Fibroblast of lung (primary cell): ENCODE measurements around the gene KIF11. TPM values are rescaled to one million over a fixed set of nuclear protein-coding genes. Genes with fewer than 3 reads are reported as not detected.

Experiments used
- DNase-seq, 2 donors: peaks; one replicate each; pipeline versions ENCODE4 v3.0.0 to v3.0.0-alpha.2; 2010; ENCODE audit warnings: low read depth in 2 of 2
- H2AFZ ChIP-seq: 2 replicates; pipeline ENCODE4 v1.5.1; 2012; ENCODE audit warnings: low read length, control low read depth, inconsistent platforms
- H3K27ac ChIP-seq: 2 replicates; pipeline ENCODE4 v1.5.1; 2011; ENCODE audit warnings: low read length, control low read depth; ENCODE audit not compliant: insufficient read depth
- H3K27me3 ChIP-seq: 2 replicates; pipeline ENCODE4 v1.5.1; 2011; ENCODE audit warnings: mild to moderate bottlenecking, low read length; ENCODE audit not compliant: control insufficient read depth, insufficient read depth
- H3K36me3 ChIP-seq: 2 replicates; pipeline ENCODE4 v1.5.1; 2011; ENCODE audit warnings: low read length; ENCODE audit not compliant: control insufficient read depth, insufficient read depth
- H3K4me1 ChIP-seq: 2 replicates; pipeline ENCODE4 v1.5.1; 2011; ENCODE audit warnings: low read length; ENCODE audit not compliant: control insufficient read depth, insufficient read depth; ENCODE audit errors: extremely low read depth
- H3K4me2 ChIP-seq: 2 replicates; pipeline ENCODE4 v1.5.1; 2011; ENCODE audit warnings: low read length, control low read depth; ENCODE audit not compliant: insufficient read depth; ENCODE audit errors: extremely low read depth
- H3K4me3 ChIP-seq, 4 experiments: fragments of 200-600 bp in 1 of 4; sonication (generic) in 1 of 4; replicated peaks in 1 of 4; 2 replicates each; pipeline ENCODE4 v1.5.1; 2011 to 2016; ENCODE audit warnings: low read length in 4 of 4, low read depth in 3 of 4, mild to moderate bottlenecking in 3 of 4, control low read depth in 2 of 4, inconsistent platforms in 1 of 4, mixed read lengths in 1 of 4; ENCODE audit not compliant: insufficient read depth in 1 of 4; ENCODE audit errors: control extremely low read depth in 1 of 4
- H3K79me2 ChIP-seq: 2 replicates; pipeline ENCODE4 v1.5.1; 2012; ENCODE audit warnings: mild to moderate bottlenecking, low read length, inconsistent platforms; ENCODE audit not compliant: control insufficient read depth, insufficient read depth
- H3K9ac ChIP-seq: 2 replicates; pipeline ENCODE4 v1.5.1; 2011; ENCODE audit warnings: mild to moderate bottlenecking, low read length, control low read depth; ENCODE audit not compliant: insufficient read depth
- H3K9me3 ChIP-seq: 2 replicates; pipeline ENCODE4 v1.5.1; 2012; ENCODE audit warnings: low read depth, low read length; ENCODE audit not compliant: control insufficient read depth, insufficient read depth
- H4K20me1 ChIP-seq: 2 replicates; pipeline ENCODE4 v1.5.1; 2011; ENCODE audit warnings: low read length; ENCODE audit not compliant: control insufficient read depth, insufficient read depth; ENCODE audit errors: extremely low read depth
- EZH2 ChIP-seq: IDR thresholded peaks from 2 replicates; pipeline ENCODE4 v1.5.1; 2012; ENCODE audit warnings: low read length, control low read depth, mild to moderate bottlenecking; ENCODE audit errors: missing control alignments
- polyA plus RNA-seq, 2 donors: library from polyadenylated mRNA; depleted of rRNA in 1 of 2; stranded (reverse) in 1 of 2; unstranded in 1 of 2; fragments of >200 nt; gene quantifications; 2 replicates each; pipeline ENCODE4 v1.2.1, GENCODE V29; 2011 to 2012; ENCODE audit warnings: missing spikeins in 1 of 2
- total RNA-seq: library from RNA; depleted of rRNA; stranded (reverse); fragments of >200 nt; gene quantifications from 2 replicates; pipeline ENCODE4 v1.2.1, GENCODE V29; 2014
- TF ChIP-seq, protein P1 (sequence below), 2 donors: IDR thresholded peaks in 1 of 2; conservative IDR thresholded peaks in 1 of 2; 1 replicate in 1 of 2; 2 replicates in 1 of 2; pipeline ENCODE4 v1.5.1; 2011 to 2012; ENCODE audit warnings: low read length in 2 of 2, control low read depth in 1 of 2, inconsistent platforms in 1 of 2, low read depth in 1 of 2, mild to moderate bottlenecking in 1 of 2

KIF11 gene
- total and polyA plus RNA-seq, 2 donors (not counting 1 experiment from before 2014, with no cell fraction given), result 7.5 to 8.9 TPM

DNA sequence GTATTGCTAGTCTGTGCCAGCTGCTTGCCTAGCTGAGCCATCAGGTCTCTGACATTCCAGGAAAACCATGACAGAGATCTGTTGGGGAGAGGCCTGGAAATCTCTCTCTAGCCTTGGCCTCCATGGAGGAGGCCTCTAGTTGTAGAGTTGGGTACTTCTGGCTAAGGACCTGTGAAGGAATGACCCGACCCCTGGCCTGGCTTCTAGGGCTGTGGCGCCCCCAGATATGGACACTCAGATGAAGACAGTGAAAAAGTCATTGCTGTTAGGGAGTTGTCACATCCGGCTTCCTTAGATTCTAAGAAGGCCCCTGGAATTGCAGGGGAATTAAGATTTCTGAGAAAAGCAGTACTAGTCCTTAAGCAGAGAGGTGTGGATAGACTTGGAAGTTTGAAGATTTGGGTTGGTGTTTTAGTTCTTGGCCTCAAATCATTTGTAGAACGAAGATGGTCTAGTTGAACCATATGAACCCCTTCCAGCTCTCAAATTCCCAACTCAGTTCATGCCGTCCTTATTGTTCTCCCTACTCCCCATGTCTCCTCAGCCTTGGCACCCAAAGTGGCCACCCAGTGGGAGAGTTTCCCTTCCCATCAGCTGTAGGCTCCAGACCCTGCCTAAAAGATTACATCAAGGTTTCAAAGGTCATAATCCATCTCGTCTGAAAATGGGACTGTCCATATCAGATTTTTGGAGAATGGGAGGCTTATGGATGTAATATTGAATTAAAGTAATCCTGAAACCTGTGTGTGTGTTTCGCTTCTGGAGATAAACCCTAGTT is 103.9 kb downstream of the KIF11 start:
- Histone ChIP-seq H3K79me2 (peaks cover 3% of the 10 kb centered on the region), H3K36me3 (no peaks in the 10 kb centered on the region), H3K9me3 (no peaks in the 10 kb centered on the region), H3K4me1 (peaks cover 3% of the 10 kb centered on the region), H3K4me3 (peak overlapping the region in 1 of 4 experiments; percentile 37), H3K27ac (no peak overlapping the region), H2AFZ (no peak overlapping the region), H3K4me2 (no peak overlapping the region), H4K20me1 (no peaks in the 10 kb centered on the region), H3K27me3 (no peaks in the 10 kb centered on the region), H3K9ac (no peak overlapping the region)
- TF ChIP-seq EZH2, result no peak
- TF ChIP-seq, protein P1, sequence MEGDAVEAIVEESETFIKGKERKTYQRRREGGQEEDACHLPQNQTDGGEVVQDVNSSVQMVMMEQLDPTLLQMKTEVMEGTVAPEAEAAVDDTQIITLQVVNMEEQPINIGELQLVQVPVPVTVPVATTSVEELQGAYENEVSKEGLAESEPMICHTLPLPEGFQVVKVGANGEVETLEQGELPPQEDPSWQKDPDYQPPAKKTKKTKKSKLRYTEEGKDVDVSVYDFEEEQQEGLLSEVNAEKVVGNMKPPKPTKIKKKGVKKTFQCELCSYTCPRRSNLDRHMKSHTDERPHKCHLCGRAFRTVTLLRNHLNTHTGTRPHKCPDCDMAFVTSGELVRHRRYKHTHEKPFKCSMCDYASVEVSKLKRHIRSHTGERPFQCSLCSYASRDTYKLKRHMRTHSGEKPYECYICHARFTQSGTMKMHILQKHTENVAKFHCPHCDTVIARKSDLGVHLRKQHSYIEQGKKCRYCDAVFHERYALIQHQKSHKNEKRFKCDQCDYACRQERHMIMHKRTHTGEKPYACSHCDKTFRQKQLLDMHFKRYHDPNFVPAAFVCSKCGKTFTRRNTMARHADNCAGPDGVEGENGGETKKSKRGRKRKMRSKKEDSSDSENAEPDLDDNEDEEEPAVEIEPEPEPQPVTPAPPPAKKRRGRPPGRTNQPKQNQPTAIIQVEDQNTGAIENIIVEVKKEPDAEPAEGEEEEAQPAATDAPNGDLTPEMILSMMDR (conservative IDR thresholded peaks at IDR 0.05 in 1 of 2, IDR thresholded peaks at IDR 0.05 in 1 of 2; ENCODE audit: low read depth in 1 of 2, low read length in 2 of 2), result no peak
- DNase-seq, result no peak

DNA sequence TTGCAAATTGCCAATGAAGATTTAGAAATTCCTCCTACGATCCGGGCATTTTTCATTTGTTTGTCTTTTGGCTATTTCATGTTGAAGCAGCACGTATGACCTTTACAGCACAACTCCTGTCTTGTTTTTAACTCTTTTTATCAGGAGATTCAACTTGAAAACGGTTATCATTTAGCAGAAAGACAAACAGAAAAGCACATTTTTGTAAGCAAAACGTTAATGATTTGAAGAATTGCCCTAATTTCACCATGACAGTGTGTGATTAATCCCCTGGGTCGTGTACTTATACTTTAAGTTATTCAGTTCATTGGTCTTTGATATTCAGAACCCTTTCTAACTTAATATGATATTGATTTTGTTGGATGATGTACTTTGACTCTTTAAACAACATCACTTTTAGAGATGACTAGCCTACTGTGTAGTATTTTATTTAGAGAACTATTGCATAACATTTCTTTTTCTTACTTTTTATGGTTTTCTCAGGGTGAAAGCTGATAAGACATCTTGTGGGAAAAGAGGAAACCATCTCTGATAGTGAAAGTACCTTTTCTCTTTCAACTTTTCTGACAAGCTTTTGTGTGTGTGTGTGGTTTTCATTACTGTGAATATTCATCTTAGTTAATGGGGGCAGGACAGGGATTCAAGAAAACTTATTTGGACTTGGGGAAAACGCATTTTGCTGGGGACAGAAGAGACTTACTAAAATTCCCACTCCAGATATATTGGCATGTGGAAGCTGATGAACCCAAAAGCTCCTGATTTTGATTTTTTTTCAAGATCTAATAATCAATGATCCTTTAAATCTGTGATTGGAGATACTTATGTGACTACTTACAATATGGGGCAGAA is 105.0 kb downstream of the KIF11 start:
- DNase-seq, result no peak
- no peak overlapping the region for H3K27ac ChIP-seq

DNA sequence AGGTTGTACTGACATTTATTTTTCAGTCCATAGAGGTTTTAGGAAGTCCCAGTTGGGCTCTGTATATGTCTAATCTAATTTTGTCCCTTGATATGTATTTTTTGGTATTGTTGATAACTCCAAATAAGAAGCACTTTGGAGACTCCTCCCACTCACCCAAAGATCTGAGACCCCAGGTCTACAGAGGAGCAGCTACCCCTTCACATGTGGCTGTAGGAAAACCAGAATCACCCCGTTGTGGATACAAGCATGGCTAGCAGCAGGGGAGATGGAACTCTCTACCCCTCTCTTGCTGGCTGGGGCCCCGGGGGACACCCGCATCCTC is 106.2 kb downstream of the KIF11 start:
- Histone ChIP-seq H3K4me1 (peaks cover 3% of the 10 kb centered on the region), H3K27me3 (no peaks in the 10 kb centered on the region), H3K9ac (no peak overlapping the region), H3K36me3 (no peaks in the 10 kb centered on the region), H3K4me3 (peak overlapping the region in 3 of 4 experiments; percentile 5 to 72 (median 55)), H3K4me2 (peak overlapping the region; percentile 42), H3K9me3 (no peaks in the 10 kb centered on the region), H4K20me1 (no peaks in the 10 kb centered on the region), H3K27ac (no peak overlapping the region), H3K79me2 (no peaks in the 10 kb centered on the region), H2AFZ (peak overlapping the region; percentile 88)
- no peak for TF ChIP-seq EZH2
- TF ChIP-seq, protein P1 (conservative IDR thresholded peaks at IDR 0.05 in 1 of 2, IDR thresholded peaks at IDR 0.05 in 1 of 2; ENCODE audit: low read depth in 1 of 2, low read length in 2 of 2), result no peak
- no peak for DNase-seq

More for the DNA sequence above, 105.0 kb downstream of the KIF11 start:
- TF ChIP-seq EZH2, result no peak
- TF ChIP-seq, protein P1 (conservative IDR thresholded peaks at IDR 0.05 in 1 of 2, IDR thresholded peaks at IDR 0.05 in 1 of 2; ENCODE audit: low read depth in 1 of 2, low read length in 2 of 2), result no peak
- H3K79me2 ChIP-seq, result no peaks in the 10 kb centered on the region
- no peak overlapping the region for H3K4me3 ChIP-seq
- no peak overlapping the region for H3K4me2 ChIP-seq
- no peaks in the 10 kb centered on the region for H4K20me1 ChIP-seq
- H3K9ac ChIP-seq, result no peak overlapping the region
- H3K4me1 ChIP-seq, result peaks cover 3% of the 10 kb centered on the region
- H3K27me3 ChIP-seq, result no peaks in the 10 kb centered on the region
- H2AFZ ChIP-seq, result no peak overlapping the region
- H3K36me3 ChIP-seq, result no peaks in the 10 kb centered on the region
- no peaks in the 10 kb centered on the region for H3K9me3 ChIP-seq
